Activated effector memory CD4-positive, alpha-beta T cell treated with anti-CD3 and anti-CD28 coated beads, Interleukin-2, amount 50 U/mL, for 16 hours (primary cell): ENCODE results near the gene GOLGA2.

ENCODE experiments used
- DNase-seq: peaks from one replicate; pipeline ENCODE4 v3.0.0-alpha.2; 2020

The GOLGA2 gene

DNA sequence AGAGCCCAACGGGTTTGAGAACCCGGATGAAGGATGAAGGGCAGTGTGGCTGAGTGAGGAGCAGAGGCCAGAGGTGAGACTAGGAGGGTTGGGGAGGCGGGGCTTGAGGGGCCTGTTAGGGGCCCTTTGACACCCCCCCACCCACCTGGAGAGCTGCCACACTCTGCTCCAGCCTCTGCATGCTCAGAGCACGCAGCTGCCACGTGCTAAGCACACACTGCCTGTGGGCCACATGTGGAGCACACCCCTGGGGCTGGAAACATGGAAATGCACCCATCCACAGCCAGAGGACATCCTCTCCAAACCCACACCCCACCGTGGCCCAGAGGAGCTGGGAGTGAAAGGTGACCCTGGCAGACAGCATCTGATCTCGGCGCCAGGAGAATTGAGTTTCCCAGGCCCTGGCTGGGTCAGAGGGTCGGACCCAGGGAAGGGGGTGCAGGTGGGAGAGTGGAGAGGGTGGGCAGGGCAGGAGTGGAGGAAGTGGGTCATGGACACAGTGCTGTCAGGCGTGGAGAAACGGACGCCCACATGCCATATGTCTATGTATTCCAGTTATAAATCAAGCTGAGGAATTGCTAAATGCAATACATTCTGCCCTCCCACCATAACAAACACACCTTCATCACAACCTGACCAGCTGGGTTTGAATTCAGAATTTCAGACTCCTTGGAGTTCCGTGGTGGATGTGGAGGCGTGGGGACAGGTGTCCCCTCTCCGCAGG is 66.7 kb downstream of the GOLGA2 start:
- DNase-seq: no peak

DNA sequence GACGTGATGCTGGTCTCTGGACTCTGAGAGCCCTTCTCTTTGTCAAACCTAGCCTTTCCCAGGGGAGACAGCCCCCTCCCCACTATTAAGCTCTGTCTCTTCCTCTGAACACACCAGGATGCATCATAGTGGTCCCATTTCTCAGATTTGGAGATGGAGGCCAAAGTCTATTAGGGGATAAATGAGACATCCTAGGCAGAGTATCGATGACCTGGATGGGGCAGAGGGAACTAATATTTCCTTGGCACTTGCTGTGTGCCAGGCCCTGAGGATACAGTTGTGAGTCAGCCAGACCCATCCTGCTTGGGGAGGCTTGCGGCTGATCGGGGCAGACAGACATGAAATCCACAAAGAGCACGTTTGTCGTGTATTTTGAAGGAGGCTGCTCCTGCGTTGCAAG is 67.4 kb downstream of the GOLGA2 start:
- DNase-seq: no peak

DNA sequence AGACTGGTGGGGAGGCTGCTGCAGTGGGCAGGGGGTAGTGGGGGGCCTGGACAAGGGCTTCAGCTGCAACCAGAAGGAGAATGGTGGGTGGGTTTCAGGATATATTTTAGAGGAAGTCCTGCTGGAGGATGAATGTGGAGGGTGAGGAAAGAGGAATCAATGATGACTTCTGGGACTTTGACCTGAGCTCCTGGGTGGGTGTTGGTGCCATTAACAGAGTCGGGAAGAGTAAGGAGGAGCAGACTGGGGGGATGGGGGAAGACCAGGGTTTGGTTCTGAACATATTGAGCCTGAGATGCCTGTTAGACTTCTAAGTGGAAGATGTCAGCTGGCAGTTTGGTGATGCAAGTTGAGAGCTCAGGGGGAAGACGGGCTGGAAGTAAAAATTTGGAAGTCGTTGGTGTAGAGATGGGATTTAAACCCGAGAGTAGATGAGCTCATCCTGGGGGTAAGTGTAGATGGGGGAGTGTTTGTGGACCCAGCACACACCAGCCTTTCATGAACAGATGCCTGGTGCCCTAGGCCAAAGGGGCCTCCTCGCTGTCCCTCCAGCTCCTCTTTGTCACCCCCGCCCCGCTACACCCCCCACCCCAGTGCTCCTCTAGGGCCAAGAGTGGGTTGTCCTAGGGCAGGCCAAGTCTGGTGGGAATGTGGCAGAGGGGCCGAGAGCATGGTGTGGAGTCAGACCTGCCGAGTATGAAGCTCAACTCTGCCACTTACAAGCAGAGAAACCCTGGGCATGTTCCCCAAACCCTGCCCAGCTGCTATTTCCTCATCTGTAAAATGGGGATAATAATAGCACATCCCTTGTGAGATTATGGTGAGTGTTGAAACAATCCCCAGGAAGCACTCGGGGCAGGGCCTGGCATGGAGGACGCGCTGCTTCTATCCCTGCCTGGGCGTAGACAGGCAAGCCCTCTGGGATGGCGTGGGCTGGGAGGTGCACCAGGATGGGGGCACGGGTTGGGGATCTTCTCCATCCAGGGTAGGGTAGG is 68.6 kb downstream of the GOLGA2 start:
- DNase-seq: no peak

DNA sequence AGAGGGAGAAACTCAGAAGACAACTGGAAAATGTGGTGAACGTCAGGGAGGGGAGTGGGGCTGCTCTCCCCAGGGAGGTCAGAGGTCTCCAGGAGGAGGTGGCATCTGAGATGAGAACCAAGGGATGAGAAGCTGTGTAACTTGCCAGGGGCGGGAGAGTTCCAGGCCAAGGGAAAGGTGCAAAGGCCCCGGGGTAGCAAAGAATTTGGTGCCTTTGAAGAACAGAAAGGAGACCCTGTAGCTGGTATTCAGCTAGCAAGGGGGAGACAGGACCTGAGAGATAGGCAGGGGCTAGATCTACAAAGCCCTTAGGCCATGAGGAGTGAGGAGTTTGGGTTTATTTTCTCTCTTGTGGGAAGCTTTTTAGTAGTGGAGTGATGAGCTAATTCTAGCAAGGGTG is 69.3 kb downstream of the GOLGA2 start:
- DNase-seq: no peak
